Neutrophil (primary cell): ENCODE data around the gene ZNF683.

ENCODE experiments used
- H3K27ac ChIP-seq: fragments of 200-600 bp; sonication (generic); 2 replicates; pipeline ENCODE4 v1.5.1; 2016; ENCODE audit warnings: mild to moderate bottlenecking, moderate library complexity
- H3K27me3 ChIP-seq: fragments of 200-600 bp; sonication (generic); 2 replicates; pipeline ENCODE4 v1.6.0; 2016; ENCODE audit warnings: mild to moderate bottlenecking
- H3K36me3 ChIP-seq: fragments of 200-600 bp; sonication (generic); 2 replicates; pipeline ENCODE4 v1.5.1; 2017
- H3K4me1 ChIP-seq, 2 experiments: fragments of 200-600 bp in 1 of 2; sonication (generic) in 1 of 2; 1 replicate in 1 of 2; 2 replicates in 1 of 2; pipeline versions ENCODE4 v1.5.1 to v1.6.1; 2013 to 2016; ENCODE audit warnings: low read depth in 1 of 2, low read length in 1 of 2, mild to moderate bottlenecking in 1 of 2, moderate library complexity in 1 of 2; ENCODE audit not compliant: control insufficient read depth in 1 of 2, insufficient read depth in 1 of 2
- H3K4me3 ChIP-seq, 2 experiments: fragments of 200-600 bp in 1 of 2; sonication (generic) in 1 of 2; 1 replicate in 1 of 2; 2 replicates in 1 of 2; pipeline ENCODE4 v1.5.1; 2013 to 2016; ENCODE audit warnings: low read depth in 1 of 2, low read length in 1 of 2, mild to moderate bottlenecking in 1 of 2, moderate library complexity in 1 of 2
- H3K9me3 ChIP-seq: fragments of 200-600 bp; sonication (generic); 2 replicates; pipeline ENCODE4 v1.5.1; 2016
- TF ChIP-seq, protein P1 (sequence below): fragments of 200-600 bp; sonication (generic); IDR thresholded peaks from 2 replicates; pipeline ENCODE4 v1.5.1; 2016; ENCODE audit warnings: antibody characterized with exemption

ZNF683 gene

DNA sequence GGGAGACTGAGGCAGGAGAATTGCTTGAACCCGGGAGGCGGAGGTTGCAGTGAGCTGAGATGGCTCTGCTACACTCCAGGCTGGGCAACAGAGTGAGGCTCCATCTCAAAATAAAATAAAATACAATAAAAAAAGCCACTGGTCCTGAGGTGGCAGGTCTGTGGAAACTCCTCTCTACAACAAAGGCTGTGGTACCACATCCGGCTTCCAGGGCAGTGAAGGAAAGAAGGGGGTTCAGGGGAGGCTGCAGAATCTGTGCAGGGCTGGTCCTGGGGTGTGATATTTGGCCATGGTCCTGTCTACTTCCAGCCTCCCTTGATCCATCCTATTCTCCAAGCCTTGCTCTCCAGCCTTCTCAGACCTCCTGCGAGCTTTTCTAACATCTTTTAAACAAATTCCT lies 731 bp upstream of the ZNF683 start:
- Histone ChIP-seq H3K4me3 (no peak overlapping the region), H3K9me3 (no peaks in the 10 kb centered on the region), H3K27me3 (peaks cover 15% of the 10 kb centered on the region), H3K36me3 (no peaks in the 10 kb centered on the region), H3K4me1 (peaks cover 4 to 22% of the 10 kb centered on the region in 2 experiments), H3K27ac (no peak overlapping the region)
- TF ChIP-seq, protein P1, sequence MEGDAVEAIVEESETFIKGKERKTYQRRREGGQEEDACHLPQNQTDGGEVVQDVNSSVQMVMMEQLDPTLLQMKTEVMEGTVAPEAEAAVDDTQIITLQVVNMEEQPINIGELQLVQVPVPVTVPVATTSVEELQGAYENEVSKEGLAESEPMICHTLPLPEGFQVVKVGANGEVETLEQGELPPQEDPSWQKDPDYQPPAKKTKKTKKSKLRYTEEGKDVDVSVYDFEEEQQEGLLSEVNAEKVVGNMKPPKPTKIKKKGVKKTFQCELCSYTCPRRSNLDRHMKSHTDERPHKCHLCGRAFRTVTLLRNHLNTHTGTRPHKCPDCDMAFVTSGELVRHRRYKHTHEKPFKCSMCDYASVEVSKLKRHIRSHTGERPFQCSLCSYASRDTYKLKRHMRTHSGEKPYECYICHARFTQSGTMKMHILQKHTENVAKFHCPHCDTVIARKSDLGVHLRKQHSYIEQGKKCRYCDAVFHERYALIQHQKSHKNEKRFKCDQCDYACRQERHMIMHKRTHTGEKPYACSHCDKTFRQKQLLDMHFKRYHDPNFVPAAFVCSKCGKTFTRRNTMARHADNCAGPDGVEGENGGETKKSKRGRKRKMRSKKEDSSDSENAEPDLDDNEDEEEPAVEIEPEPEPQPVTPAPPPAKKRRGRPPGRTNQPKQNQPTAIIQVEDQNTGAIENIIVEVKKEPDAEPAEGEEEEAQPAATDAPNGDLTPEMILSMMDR, result no peak

DNA sequence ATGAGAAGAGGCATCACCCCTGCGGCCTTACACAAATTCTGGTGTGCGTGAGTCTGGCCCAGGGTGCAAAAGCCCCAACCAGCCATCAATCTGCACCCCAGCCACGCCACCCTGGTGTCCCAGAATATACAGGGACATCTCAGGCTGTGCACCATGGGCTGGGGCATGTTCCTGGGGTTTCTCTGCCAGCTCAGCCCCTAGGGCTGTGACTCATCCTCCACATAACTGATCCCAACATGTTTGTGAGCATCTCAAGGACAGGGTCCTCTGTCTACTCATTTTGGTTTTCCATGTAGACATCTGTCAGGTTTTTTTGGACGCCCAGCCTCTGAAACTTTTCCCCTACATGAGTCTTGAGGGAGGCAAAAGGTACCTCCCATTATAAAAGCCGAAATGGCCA lies 511 bp downstream of the ZNF683 start:
- Histone ChIP-seq H3K27ac (no peak overlapping the region), H3K36me3 (no peaks in the 10 kb centered on the region), H3K27me3 (peaks cover 11% of the 10 kb centered on the region), H3K4me1 (peaks cover 4 to 22% of the 10 kb centered on the region in 2 experiments), H3K4me3 (no peak overlapping the region), H3K9me3 (no peaks in the 10 kb centered on the region)
- TF ChIP-seq, protein P1, result no peak

DNA sequence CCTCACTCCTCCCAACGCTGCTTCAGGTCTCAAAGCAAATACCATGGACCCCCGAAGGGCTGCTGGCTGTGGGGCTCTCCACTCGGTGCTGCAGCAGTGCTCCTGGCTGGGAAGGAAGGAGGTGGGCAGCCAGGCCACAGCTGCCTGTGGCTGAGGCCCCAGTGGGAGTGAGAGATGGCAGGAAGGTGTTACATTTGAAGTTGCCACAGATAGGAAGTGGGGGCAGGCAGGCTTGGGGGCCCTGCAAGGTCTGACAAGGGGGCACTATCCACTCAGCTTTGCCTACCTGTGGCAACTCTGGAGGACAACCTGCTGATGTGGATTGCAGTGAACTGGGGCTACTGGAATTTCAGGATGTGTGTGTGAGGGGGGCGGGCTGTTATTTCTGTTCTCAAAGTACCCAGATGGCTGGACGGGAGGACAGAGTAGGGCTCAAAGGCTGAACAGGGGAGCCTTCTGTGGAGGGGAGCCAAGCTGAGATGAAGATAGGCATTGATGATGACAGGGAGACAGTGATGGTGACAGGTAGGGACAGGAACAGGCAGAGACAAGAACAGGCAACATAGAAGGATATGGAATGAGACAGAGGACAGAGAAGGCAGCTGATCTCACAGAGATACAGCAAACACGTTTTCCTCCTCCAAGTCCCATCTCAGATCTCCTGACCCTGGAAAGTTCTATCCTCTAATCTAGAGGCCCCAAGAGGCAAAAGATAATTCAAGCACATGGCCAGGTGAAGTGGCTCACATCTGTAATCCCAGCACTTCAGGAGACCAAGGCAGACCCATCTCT lies 1.8 kb downstream of the ZNF683 start:
- H3K27me3 ChIP-seq, result peaks cover 13% of the 10 kb centered on the region
- TF ChIP-seq, protein P1, result no peak
- peaks cover 4 to 22% of the 10 kb centered on the region in 2 experiments for H3K4me1 ChIP-seq
- H3K27ac ChIP-seq, result no peak overlapping the region
- no peaks in the 10 kb centered on the region for H3K9me3 ChIP-seq
- no peak overlapping the region for H3K4me3 ChIP-seq
- H3K36me3 ChIP-seq, result no peaks in the 10 kb centered on the region

DNA sequence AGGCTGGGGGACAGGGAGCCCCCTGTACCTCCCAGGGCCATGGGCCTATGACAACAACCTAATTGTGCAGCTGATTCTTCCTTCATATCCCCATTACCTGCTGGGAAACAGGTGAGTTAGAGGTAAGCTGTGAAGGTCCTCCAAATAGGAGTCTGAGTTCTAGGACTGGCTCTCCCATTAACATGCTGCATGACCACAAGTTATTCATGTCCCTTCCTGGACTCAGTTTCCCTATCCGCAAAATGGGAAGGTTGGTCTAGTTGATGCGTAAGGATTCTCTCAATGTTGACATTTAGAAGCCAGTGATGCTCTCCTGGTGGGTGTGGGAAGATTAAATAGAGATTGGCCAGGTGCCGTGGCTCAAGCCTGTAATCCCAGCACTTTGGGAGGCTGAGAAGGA lies 4.1 kb downstream of the ZNF683 start:
- no peak overlapping the region for H3K27ac ChIP-seq
- no peaks in the 10 kb centered on the region for H3K36me3 ChIP-seq
- no peaks in the 10 kb centered on the region for H3K9me3 ChIP-seq
- H3K4me1 ChIP-seq, result peaks cover 4 to 17% of the 10 kb centered on the region in 2 experiments
- H3K4me3 ChIP-seq, result no peak overlapping the region
- H3K27me3 ChIP-seq, result peaks cover 31% of the 10 kb centered on the region
- TF ChIP-seq, protein P1, result no peak

DNA sequence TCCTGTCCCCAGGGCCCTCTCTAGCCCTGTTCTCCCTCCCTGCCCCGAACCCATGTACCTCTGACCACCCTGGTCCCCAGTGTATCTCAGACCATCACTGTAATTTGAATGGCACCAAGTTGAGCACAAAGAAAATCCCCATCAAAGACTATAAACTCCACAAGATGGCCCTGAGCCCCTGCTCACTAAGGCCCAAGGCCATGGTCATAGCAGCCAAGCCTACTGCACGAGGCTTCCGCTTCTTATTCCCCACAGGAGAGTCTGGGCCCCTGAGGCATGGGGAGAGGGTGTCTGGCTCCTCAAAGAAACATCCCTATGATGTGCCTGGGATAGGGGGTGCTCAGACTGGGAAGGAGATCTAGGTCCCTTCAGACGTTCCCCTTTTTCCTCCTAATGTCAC lies 4.5 kb downstream of the ZNF683 start:
- TF ChIP-seq, protein P1, result no peak
- H3K9me3 ChIP-seq, result no peaks in the 10 kb centered on the region
- no peaks in the 10 kb centered on the region for H3K36me3 ChIP-seq
- no peak overlapping the region for H3K27ac ChIP-seq
- peaks cover 4 to 17% of the 10 kb centered on the region in 2 experiments for H3K4me1 ChIP-seq
- H3K27me3 ChIP-seq, result peaks cover 31% of the 10 kb centered on the region
- no peak overlapping the region for H3K4me3 ChIP-seq
